Trophoblast cell (in vitro differentiated cells and primary cell): Measurements from ENCODE around the gene GNAI1. TPM values are rescaled to one million over a fixed set of nuclear protein-coding genes. Genes with fewer than 3 reads are reported as not detected.

Experiments used
- DNase-seq, 2 donors: peaks; one replicate each; pipeline ENCODE4 v3.0.0-alpha.2; 2016
- H2AFZ ChIP-seq: 2 replicates; pipeline ENCODE4 v1.6.1; 2013; ENCODE audit warnings: low read length, moderate library complexity, mild to moderate bottlenecking; ENCODE audit not compliant: insufficient read depth, poor library complexity
- H2AK5ac ChIP-seq: 2 replicates; pipeline ENCODE4 v1.6.1; 2013; ENCODE audit warnings: mild to moderate bottlenecking, low read length
- H2BK120ac ChIP-seq: 2 replicates; pipeline ENCODE4 v1.6.1; 2013; ENCODE audit warnings: low read length, mild to moderate bottlenecking, moderate library complexity; ENCODE audit not compliant: insufficient read depth, poor library complexity
- H2BK12ac ChIP-seq: 2 replicates; pipeline ENCODE4 v1.6.1; 2013; ENCODE audit warnings: mild to moderate bottlenecking, low read length, moderate library complexity
- H2BK5ac ChIP-seq: 2 replicates; pipeline ENCODE4 v1.6.1; 2013; ENCODE audit warnings: low read length, low read depth, moderate library complexity, mild to moderate bottlenecking; ENCODE audit not compliant: poor library complexity
- H3K14ac ChIP-seq: 2 replicates; pipeline ENCODE4 v1.6.1; 2013; ENCODE audit warnings: mild to moderate bottlenecking, low read length
- H3K18ac ChIP-seq: 2 replicates; pipeline ENCODE4 v1.6.1; 2013; ENCODE audit warnings: mild to moderate bottlenecking, low read length
- H3K23ac ChIP-seq: 2 replicates; pipeline ENCODE4 v1.6.1; 2013; ENCODE audit warnings: low read length
- H3K27ac ChIP-seq: 2 replicates; pipeline ENCODE4 v1.5.1; 2013; ENCODE audit warnings: low read depth, mild to moderate bottlenecking, inconsistent platforms, low read length, moderate library complexity
- H3K27me3 ChIP-seq: 2 replicates; pipeline ENCODE4 v1.6.1; 2013; ENCODE audit warnings: inconsistent platforms, mild to moderate bottlenecking, low read length, moderate library complexity; ENCODE audit not compliant: insufficient read depth
- H3K36me3 ChIP-seq, 2 experiments: 1 replicate in 1 of 2; 2 replicates in 1 of 2; pipeline ENCODE4 v1.6.1; 2013; ENCODE audit warnings: low read length in 2 of 2, mild to moderate bottlenecking in 2 of 2, moderate library complexity in 1 of 2; ENCODE audit not compliant: insufficient read depth in 2 of 2, control insufficient read depth in 1 of 2
- H3K4ac ChIP-seq: 2 replicates; pipeline ENCODE4 v1.6.1; 2013; ENCODE audit warnings: low read depth, mild to moderate bottlenecking, low read length, moderate library complexity
- H3K4me1 ChIP-seq, 2 experiments: 1 replicate in 1 of 2; 2 replicates in 1 of 2; pipeline ENCODE4 v1.6.1; 2013; ENCODE audit warnings: low read length in 2 of 2, mild to moderate bottlenecking in 2 of 2, moderate library complexity in 1 of 2; ENCODE audit not compliant: insufficient read depth in 2 of 2, control insufficient read depth in 1 of 2
- H3K4me2 ChIP-seq: 2 replicates; pipeline ENCODE4 v1.6.1; 2013; ENCODE audit warnings: inconsistent platforms, mild to moderate bottlenecking, low read length, moderate library complexity
- H3K4me3 ChIP-seq: 2 replicates; pipeline ENCODE4 v1.5.1; 2013; ENCODE audit warnings: mild to moderate bottlenecking, low read depth, low read length, inconsistent platforms
- H3K79me1 ChIP-seq: one replicate; pipeline ENCODE4 v1.6.1; 2013; ENCODE audit warnings: low read length
- H3K79me2 ChIP-seq: 2 replicates; pipeline ENCODE4 v1.6.1; 2013; ENCODE audit warnings: low read length, mild to moderate bottlenecking; ENCODE audit not compliant: control insufficient read depth, insufficient read depth, poor library complexity
- H3K9ac ChIP-seq: 2 replicates; pipeline ENCODE4 v1.6.1; 2013; ENCODE audit warnings: mild to moderate bottlenecking, low read length
- H3K9me3 ChIP-seq: 2 replicates; pipeline ENCODE4 v1.6.1; 2013; ENCODE audit warnings: low read depth, mild to moderate bottlenecking, control low read depth, inconsistent platforms, low read length; ENCODE audit not compliant: insufficient read depth
- H4K12ac ChIP-seq: 2 replicates; pipeline ENCODE4 v1.6.1; 2013; ENCODE audit warnings: low read depth, mild to moderate bottlenecking, low read length, moderate library complexity
- H4K8ac ChIP-seq: 2 replicates; pipeline ENCODE4 v1.6.1; 2013; ENCODE audit warnings: low read depth, mild to moderate bottlenecking, low read length, moderate library complexity
- H4K91ac ChIP-seq: one replicate; pipeline ENCODE4 v1.6.1; 2013; ENCODE audit warnings: low read depth, mild to moderate bottlenecking, low read length, moderate library complexity
- whole genome bisulfite sequencing: extraction: QIAGEN DNeasy Blood & Tissue Kit; methylation state at CpG from one replicate; pipeline ENCODE4 v1.1.7; 2013; ENCODE audit warnings: missing lambda C conversion rate; ENCODE audit not compliant: insufficient read length, insufficient coverage; ENCODE audit errors: extremely low coverage; 5-methylcytosine and 5-hydroxymethylcytosine counted together
- polyA plus RNA-seq: library from polyadenylated mRNA; stranded (reverse); fragments of 200-250 nt; gene quantifications from 2 replicates; pipeline ENCODE4 v1.2.3, GENCODE V29; 2013

GNAI1 gene
- polyA plus RNA-seq = 22.6 and 23.7 TPM in 2 replicates

DNA sequence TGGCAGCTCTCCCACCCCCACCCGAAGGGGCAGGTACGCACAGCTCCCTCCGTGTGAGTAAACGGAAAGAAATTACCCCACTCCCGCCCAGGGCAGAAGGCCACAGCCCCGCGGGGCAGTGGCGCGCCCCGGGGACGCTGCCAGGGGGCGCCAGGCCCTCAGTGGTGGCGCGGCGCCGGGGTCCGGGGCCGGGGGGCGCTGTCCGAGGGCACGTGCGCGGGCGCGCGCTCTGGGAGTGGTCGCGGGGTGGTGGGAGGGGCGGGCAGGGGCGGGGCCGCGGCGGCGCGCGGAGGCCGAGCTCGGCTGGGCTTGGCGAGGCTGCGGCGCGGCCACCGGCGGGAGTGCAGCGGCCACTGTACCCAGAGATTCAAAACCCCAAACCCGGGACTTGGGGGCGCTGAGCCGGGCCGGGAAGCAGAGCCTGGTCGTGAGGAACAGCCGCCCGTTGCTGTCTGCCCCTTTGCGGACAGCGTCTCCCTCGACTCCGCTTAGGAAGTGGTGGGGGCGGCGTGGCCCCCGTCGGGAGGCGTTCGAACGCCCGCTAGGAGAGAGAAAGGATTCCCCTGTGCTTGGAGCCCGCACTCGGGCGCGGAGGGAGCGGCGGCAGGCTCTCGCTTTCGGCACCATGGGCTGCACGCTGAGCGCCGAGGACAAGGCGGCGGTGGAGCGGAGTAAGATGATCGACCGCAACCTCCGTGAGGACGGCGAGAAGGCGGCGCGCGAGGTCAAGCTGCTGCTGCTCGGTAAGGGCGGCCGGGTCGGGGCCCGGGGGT, at the start of gene GNAI1:
Gene GNAI1, plus strand, starts transcription at position 296 of the 773 bp plus-strand sequence. Its CDS starts 330 bp downstream, at position 626.
- Histone ChIP-seq H3K27me3 (no peaks in the 10 kb centered on the region), H2AFZ (peak within 1 kb of the TSS; percentile 96), H2AK5ac (peak within 1 kb of the TSS; percentile 49), H4K12ac (peak within 1 kb of the TSS; percentile 93), H3K4me2 (peak within 1 kb of the TSS; percentile 77), H3K14ac (peak within 1 kb of the TSS; percentile 97), H3K36me3 (no peaks in the 10 kb centered on the region), H2BK120ac (peak within 1 kb of the TSS; percentile 87), H3K9ac (peak within 1 kb of the TSS; percentile 98), H3K4me3 (peak within 1 kb of the TSS; percentile 100), H3K23ac (no peak within 1 kb of the TSS), H3K27ac (peak within 1 kb of the TSS; percentile 79), H2BK12ac (peak within 1 kb of the TSS; percentile 69), H3K18ac (peak within 1 kb of the TSS; percentile 98), H3K9me3 (no peaks in the 10 kb centered on the region), H4K91ac (peak within 1 kb of the TSS; percentile 94), H4K8ac (peak within 1 kb of the TSS; percentile 89), H3K79me2 (peaks cover 11% of the 10 kb centered on the region), H3K79me1 (peaks cover 10% of the 10 kb centered on the region), H3K4ac (peak within 1 kb of the TSS; percentile 94), H2BK5ac (peak within 1 kb of the TSS; percentile 93), H3K4me1 (peaks cover 0 to 5% of the 10 kb centered on the region in 2 experiments)
- WGBS = no CpG with 5 or more reads among the region's 92 CpGs
- peak; percentile 76 to 79 for DNase-seq

DNA sequence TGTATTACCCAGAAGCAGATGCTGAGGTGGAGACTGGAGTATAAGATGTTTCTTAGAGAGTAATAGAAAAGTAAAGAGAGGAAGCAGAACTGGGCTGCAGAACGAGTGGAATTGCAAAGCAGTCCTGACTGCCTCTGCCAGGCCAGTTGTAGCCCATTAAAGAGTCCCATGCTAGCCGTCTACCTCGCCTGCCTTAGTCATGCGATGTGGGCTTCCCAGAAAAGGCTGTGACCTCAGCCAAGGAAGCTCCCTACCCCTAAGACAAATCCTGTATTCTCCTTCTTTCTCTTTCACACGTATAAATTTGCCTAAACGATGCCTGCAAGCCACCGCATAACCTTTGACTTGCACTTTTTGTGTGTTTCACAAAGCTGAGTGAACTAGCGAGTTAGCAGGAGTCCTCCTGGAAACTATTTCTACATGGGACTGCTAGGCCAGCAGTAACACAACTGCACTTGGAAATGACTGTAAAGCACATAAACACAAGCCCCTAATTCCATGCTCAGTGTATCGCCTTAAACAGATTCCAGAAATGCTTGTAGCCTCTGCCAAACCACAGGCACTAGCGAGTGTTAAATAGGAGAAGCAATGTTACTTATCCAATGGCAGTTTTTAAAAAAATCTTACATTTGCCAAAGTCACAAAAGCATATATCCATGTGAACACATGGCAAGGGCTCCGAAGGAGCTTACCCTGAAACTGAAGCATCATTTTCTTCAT, 47.4 kb upstream of the GNAI1 start:
- Histone ChIP-seq H3K14ac (no peak overlapping the region), H4K8ac (no peak overlapping the region), H3K4me1 (peaks cover 0 to 9% of the 10 kb centered on the region in 2 experiments), H3K27me3 (no peaks in the 10 kb centered on the region), H3K4me2 (peak overlapping the region; percentile 28), H3K79me1 (no peaks in the 10 kb centered on the region), H3K18ac (no peak overlapping the region), H4K12ac (no peak overlapping the region), H3K9me3 (no peaks in the 10 kb centered on the region), H2AFZ (no peak overlapping the region), H3K27ac (peak overlapping the region; percentile 18), H2BK120ac (no peak overlapping the region), H3K79me2 (no peaks in the 10 kb centered on the region), H2AK5ac (no peak overlapping the region), H3K9ac (no peak overlapping the region), H3K23ac (no peak overlapping the region), H3K36me3 (no peaks in the 10 kb centered on the region), H2BK12ac (no peak overlapping the region), H3K4ac (no peak overlapping the region), H2BK5ac (no peak overlapping the region), H4K91ac (no peak overlapping the region), H3K4me3 (no peak overlapping the region)
- WGBS = no CpG with 5 or more reads among the region's 11 CpGs
- DNase-seq = peak; percentile 75 to 77

DNA sequence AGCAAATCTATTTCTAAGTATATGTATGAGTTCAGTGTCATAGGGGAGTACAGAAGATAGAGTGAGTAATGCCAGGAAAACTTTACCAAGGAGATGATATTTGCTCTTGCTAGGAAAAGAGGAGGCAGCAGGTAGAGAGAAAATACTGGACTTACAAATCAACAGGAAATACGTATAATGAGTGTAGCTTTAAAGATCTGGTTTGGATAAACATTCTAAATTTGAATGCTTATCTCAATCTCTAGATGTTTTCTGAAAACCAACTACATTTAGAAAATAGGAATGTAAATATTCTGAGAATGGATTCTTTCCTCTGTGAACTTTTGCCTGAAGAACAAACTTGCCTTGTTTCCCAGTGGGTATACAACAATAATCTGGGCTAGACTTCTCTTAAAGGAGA, 46.9 kb upstream of the GNAI1 start:
- H2BK5ac ChIP-seq = no peak overlapping the region
- no peak overlapping the region for H2AK5ac ChIP-seq
- H3K27ac ChIP-seq = peak overlapping the region; percentile 18
- no peak overlapping the region for H2BK120ac ChIP-seq
- no peak overlapping the region for H2AFZ ChIP-seq
- H3K4ac ChIP-seq = no peak overlapping the region
- no peak overlapping the region for H3K4me3 ChIP-seq
- peak; percentile 28 to 82 for DNase-seq
- no peaks in the 10 kb centered on the region for H3K79me2 ChIP-seq
- no CpG with 5 or more reads among the region's 1 CpG for WGBS
- no peak overlapping the region for H3K18ac ChIP-seq
- H4K12ac ChIP-seq = no peak overlapping the region
- H3K79me1 ChIP-seq = no peaks in the 10 kb centered on the region
- H4K8ac ChIP-seq = no peak overlapping the region
- H3K27me3 ChIP-seq = no peaks in the 10 kb centered on the region
- H3K9ac ChIP-seq = no peak overlapping the region
- peak overlapping the region; percentile 28 for H3K4me2 ChIP-seq
- no peak overlapping the region for H4K91ac ChIP-seq
- H3K36me3 ChIP-seq = no peaks in the 10 kb centered on the region
- peaks cover 0 to 9% of the 10 kb centered on the region in 2 experiments for H3K4me1 ChIP-seq
- no peak overlapping the region for H3K23ac ChIP-seq
- no peaks in the 10 kb centered on the region for H3K9me3 ChIP-seq
- H3K14ac ChIP-seq = no peak overlapping the region
- no peak overlapping the region for H2BK12ac ChIP-seq

DNA sequence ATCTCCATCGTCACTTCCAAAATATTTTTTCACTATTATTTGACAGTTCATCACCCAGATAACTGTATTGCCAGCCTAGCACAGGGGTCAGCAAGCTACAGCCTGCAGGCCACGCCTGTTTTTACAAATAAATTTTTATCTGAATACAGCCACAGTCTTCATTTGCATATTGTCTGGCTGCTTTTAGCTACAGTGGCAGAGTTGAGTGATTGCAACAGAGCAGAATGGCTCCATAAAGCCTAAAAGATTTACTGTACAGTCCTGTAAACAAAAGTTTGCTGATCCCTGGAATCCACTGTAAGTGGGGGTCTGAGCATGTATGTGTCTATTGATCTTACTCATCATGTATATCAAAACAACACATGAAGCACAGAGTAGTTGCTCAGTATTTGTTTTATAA, 45.9 kb upstream of the GNAI1 start:
- Histone ChIP-seq H3K18ac (no peak overlapping the region), H2BK120ac (no peak overlapping the region), H3K9ac (no peak overlapping the region), H3K36me3 (no peaks in the 10 kb centered on the region), H4K91ac (no peak overlapping the region), H3K27me3 (no peaks in the 10 kb centered on the region), H2AK5ac (no peak overlapping the region), H4K12ac (no peak overlapping the region), H3K79me2 (no peaks in the 10 kb centered on the region), H3K27ac (no peak overlapping the region), H3K23ac (no peak overlapping the region), H3K4me1 (peaks cover 0 to 9% of the 10 kb centered on the region in 2 experiments), H2AFZ (no peak overlapping the region), H3K4me2 (no peak overlapping the region), H2BK5ac (no peak overlapping the region), H3K79me1 (no peaks in the 10 kb centered on the region), H2BK12ac (peak overlapping the region; percentile 40), H3K14ac (no peak overlapping the region), H4K8ac (peak overlapping the region; percentile 38), H3K4me3 (no peak overlapping the region), H3K4ac (no peak overlapping the region), H3K9me3 (no peaks in the 10 kb centered on the region)
- DNase-seq = peak; percentile 25 to 65
- WGBS = no CpG with 5 or more reads among the region's 2 CpGs
